Hindlimb muscle (tissue), 1 donor: ENCODE data around the gene DMAC2. TPM values are rescaled to one million over a fixed set of nuclear protein-coding genes. Genes with fewer than 3 reads are reported as not detected.
"Not testable (repeated sequence)": the region's sequence is repeated elsewhere in the genome, so short reads cannot be mapped to it uniquely, and the experiment has no call there.

Source experiments
- DNase-seq: peaks from one replicate; pipeline ENCODE4 v3.0.0-alpha.2; 2013
- polyA plus RNA-seq: library from polyadenylated mRNA; unstranded; fragments of 120-200 nt; gene quantifications from one replicate; pipeline ENCODE4 v1.2.1, GENCODE V29; 2013; ENCODE audit not compliant: insufficient read length

DMAC2 gene
- polyA plus RNA-seq, 1 donor = 40.9 TPM

DNA sequence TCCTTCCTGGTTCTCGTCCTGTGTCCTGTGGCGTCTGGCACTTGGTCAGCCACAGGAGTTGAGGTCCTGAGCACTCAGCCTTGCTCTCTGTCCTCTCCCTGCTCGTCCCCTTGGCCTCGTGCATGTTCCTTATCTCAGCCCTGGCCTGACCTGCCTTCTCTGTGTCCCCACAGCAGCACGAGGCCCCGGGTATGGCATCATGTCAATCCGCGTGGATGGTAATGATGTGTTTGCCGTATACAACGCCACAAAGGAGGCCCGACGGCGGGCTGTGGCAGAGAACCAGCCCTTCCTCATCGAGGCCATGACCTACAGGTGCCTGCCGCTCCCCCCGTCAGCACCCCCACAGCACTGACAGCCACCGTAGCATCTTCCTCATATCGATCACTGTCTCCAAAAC, 17.3 kb downstream of the DMAC2 start:
- no peak for DNase-seq

GRCh38 chr19:41421973-41422372, 17.7 kb downstream of the DMAC2 start:
- DNase-seq = no peak

DNA sequence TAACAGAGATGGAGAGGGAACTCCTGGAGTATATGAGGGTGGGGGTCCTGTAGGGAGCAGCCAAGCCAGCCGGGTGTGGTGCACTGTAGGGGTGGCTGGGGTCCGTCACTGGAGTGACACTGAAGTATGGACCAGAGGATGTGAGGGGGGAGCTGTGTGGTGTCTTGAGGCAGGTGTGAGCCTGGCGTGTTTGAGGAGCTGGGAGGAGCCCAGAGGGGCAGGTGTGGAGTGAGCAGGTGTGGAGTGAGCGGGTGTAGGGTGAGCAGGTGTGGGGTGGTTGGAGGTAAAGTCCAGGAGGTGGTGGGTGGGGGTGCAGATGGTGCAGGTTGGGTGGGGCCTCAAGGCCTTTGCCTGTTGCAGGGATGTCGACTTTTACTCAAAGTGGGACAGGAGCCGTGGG, 18.4 kb downstream of the DMAC2 start:
- no peak for DNase-seq

DNA sequence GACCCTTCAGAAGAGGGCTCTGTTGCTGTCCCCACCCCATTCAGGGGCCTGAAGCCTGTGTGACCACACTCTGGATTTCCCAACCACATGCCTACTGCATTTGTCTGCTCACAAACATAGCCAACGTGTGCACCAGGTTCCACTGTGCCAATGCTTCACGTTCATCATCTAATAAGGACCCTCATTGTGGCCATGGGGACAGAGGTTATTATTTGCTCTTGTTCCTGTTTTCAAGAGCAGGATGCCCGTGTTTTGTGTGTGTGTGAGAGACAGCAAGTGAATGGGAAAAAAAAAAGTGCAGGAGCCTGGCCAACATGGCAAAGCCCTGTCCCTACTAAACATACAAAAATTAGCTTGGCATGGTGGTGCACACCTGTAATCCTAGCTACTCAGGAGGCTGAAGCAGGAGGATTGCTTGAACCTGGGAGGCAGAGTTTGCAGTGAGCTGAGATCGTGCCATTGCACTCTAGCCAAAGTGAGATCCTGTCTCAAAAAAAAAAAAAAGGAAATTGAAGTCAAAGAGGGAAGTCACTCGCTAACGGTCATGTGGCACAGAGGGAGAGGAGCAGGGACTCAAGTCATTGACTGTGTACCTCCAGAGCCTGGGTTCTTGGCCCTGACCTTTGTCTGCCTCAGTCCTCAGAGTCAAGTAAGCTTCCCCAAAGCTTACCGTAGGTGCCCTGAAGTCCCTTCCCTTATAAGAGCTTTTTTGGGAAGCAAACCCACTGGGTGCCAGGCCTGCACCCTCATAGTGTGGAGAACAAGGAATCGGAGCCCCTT, 19.4 kb downstream of the DMAC2 start:
- DNase-seq = no peak

GRCh38 chr19:41416194-41416674, 23.5 kb downstream of the DMAC2 start:
- no peak for DNase-seq

DNA sequence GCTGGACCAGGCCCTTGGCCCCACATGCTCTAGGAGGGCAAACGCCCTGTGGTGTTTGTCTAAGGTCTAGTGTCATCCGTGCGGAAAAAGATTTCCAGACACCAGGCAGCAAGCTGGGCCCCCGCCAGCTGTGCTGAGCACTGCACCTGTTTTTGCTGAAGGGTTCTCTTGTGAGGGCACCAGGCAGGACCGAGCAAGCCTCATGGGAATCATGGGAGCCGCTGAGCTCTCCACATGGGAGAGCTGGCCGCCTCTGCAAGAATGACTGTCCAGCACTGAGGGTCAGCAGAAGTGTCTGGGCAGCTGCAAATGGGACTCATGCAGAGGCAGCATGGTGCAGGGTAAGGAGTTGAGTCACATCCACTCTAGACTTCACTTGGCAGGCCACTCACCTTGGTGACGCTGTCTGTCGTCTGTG, 24.5 kb downstream of the DMAC2 start:
- no peak for DNase-seq

GRCh38 chr19:41414461-41414860, 25.3 kb downstream of the DMAC2 start:
- no peak for DNase-seq

DNA sequence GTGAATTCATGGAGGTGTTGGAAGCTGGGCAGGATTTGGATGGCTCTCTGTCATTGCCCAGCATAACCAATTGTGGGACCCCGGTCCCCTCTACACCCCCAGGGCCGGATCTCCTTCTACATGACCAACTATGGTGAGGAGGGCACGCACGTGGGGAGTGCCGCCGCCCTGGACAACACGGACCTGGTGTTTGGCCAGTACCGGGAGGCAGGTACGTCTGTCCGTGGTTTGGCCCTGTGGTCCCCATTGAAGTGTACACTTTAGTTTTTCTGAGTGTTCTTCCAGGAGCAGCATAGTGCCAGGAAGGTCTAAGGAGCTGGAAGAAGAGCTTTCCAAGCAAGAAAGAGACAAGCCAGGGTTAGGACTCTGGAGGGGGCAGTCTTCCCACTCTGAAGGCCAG, 25.8 kb downstream of the DMAC2 start:
- no peak for DNase-seq

GRCh38 chr19:41412953-41413352, 26.8 kb downstream of the DMAC2 start:
- DNase-seq = no peak

GRCh38 chr19:41411968-41412265, 27.8 kb downstream of the DMAC2 start:
- no peak for DNase-seq

DNA sequence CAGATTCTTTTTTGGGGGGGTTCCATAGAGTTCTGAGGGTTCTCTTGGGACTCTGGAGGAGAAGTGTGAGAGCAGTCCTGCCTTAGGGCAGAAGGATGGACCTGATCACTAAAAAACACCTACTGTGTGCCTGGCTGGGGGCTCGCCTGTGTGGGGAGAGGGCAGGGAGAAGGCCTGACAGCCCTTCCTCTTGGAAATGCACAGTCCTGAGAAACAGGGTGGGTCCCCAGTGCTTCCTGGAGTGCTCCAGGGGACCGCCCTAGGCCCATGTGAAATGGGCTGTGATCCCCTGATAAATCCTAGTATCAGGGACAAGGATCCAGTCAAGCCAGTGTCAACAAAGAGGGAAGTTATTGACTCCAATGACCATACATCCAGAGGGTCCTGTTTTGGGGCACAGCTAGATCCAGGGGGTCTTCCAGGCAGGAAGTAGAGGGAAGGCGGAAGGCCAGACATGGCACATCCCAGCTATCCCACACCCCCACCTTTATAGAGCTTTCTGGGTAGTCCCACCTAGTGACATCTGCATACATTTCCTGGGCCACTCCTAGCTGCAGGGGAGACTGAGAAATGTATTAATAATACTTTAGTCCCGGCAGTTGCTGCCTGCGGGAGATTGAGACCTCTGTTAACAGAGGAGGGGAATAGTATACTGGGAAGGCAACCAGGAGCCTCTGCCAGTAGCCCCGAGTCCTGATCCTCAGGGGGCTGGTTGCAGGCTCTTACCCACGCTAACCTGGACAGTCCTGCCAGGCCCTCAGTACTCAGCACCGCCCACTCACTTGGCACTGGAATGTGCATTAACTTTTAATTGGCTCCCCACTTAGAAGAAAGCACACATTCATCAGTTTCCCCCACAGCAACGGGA, 28.4 kb downstream of the DMAC2 start:
- no peak for DNase-seq

DNA sequence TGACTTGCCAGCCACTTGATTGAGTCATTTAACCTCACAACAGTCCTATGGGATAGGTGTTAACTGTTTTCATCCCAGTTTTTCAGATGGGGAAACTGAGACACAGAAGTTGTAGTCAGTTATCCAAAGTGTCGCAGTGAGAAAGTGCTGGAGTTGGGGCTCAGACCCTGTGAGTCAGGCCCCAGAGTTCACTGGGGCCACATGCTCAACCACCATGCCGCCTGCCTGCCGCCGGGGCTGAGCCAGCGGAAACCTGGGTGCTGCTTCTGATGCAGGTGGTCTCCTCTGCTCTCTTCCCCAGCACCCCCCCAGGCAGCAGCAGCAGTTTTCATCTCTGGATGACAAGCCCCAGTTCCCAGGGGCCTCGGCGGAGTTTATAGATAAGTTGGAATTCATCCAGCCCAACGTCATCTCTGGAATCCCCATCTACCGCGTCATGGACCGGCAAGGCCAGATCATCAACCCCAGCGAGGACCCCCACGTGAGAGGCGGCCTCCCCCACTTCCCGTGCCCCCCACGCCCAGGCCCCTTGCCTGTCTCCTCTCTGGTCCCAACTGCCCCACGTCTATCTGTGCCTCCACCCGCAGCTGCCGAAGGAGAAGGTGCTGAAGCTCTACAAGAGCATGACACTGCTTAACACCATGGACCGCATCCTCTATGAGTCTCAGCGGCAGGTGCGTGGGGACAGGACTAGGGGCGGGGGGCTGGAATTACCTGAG, 29.2 kb downstream of the DMAC2 start:
- DNase-seq = no peak

GRCh38 chr19:41409288-41409687, 30.4 kb downstream of the DMAC2 start:
- DNase-seq = no peak

GRCh38 chr19:41408846-41409245, 30.9 kb downstream of the DMAC2 start:
- not testable (repeated sequence) for DNase-seq

DNA sequence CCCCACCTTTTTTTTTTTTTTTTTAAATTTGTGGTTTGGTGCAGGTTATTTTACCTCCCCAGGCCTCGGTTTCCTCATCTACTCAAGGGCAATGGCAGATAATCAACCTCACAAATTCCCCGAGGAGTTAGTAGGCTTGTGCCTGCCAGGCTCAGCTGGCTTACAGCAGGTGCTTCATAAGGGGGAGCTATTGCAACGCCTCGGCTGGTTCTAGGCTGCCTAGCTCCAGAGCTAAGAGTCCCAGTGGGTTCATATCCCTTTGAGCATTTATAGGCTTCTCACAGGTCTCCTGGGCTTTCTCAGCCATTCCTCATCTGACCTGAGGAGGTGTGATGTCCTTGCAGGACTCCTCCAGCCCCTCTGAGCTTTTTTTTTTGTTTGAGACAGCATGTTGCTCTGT, 31.5 kb downstream of the DMAC2 start:
- no peak for DNase-seq

- no peak for DNase-seq
Observed at GRCh38 chr19:41407271-41407670, 32.4 kb downstream of the DMAC2 start.

- no peak for DNase-seq
Observed at GRCh38 chr19:41405776-41406175, 33.9 kb downstream of the DMAC2 start.

- no peak for DNase-seq
Observed at GRCh38 chr19:41403181-41403970, 36.3 kb downstream of the DMAC2 start.

GRCh38 chr19:41402010-41402409, 37.7 kb downstream of the DMAC2 start:
- no peak for DNase-seq

- DNase-seq = no peak
Observed at GRCh38 chr19:41401483-41401882, 38.2 kb downstream of the DMAC2 start.

DNA sequence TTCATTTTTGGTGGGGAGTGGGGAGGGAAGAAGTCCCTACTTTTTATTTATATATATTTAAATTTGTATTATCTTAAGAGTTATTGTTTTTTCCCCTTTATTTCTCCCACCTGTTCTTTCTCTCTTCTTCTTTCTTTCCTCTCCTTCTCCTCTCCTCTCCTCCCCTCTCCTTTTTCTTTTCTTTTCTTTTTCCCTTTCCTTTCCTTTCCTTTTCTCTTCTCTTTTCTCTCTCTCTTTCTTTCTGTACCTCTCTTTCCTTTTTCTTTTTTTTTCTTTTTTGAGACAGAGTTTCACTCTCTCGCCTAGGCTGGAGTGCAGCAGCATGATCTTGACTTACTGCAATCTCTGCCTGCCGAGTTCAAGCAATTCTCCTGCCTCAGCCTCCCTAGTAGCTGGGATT, 40.2 kb downstream of the DMAC2 start:
- DNase-seq = no peak

DNA sequence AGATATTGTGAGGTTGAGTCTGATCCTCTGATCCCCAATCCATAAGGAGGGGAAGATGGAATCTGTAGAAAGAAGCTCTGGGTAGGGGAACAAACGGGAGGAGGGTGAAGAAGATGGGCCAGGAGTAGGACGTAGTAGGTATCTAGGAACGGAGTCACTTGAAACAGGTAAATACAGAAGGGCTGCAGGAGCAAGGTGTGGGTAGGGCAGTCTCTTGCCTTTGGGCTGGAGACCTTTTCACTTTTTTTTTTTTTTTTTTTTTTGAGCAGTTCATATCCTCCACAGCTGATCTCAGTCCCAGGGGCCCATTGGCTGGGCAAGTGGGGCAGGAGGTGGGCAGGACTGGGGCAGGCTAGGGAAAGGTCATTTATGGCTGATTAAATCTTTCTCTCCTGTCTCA, 40.6 kb downstream of the DMAC2 start:
- no peak for DNase-seq
